Amygdala (tissue), 56 donors: ENCODE data around the gene DOP1A.

Experiments used
- DNase-seq, 56 donors: peaks; one replicate each; lab custom pipeline; 2025; lab: John Stamatoyannopoulos, UW

Gene DOP1A

GRCh38 chr6:83192871-83193746 is 125.6 kb downstream of the DOP1A start, which contains the start of the genes PGM3 and RWDD2A:
Gene PGM3 (minus strand): TSS chr6:83193265. CDS start chr6:83191012, 2,253 bp downstream.
Gene RWDD2A (plus strand): TSS chr6:83193357. CDS start chr6:83194452, 1,095 bp downstream.
- DNase-seq, result peak; percentile 25 to 93 (median 80)

- DNase-seq, result peak in 43 of 56 donors; percentile 5 to 72 (median 36)
Observed at GRCh38 chr6:83193747-83194566, 126.5 kb downstream of the DOP1A start.

- DNase-seq, result no peak
Observed at GRCh38 chr6:83198486-83199172, 131.2 kb downstream of the DOP1A start.

- no peak for DNase-seq
Observed at GRCh38 chr6:83199173-83199862, 131.8 kb downstream of the DOP1A start.

- DNase-seq, result no peak
Observed at GRCh38 chr6:83199863-83200225, 132.4 kb downstream of the DOP1A start.

- no peak for DNase-seq
Observed at GRCh38 chr6:83202031-83202430, 134.6 kb downstream of the DOP1A start.

- DNase-seq, result peak in 48 of 56 donors; percentile 2 to 87 (median 33)
Observed at GRCh38 chr6:83215131-83216047, 147.9 kb downstream of the DOP1A start.

GRCh38 chr6:83216806-83217205 is 149.3 kb downstream of the DOP1A start:
- DNase-seq, result no peak
